Ascending aorta (tissue), 2 donors: Measurements from ENCODE around the gene LIN37. TPM values are rescaled to one million over a fixed set of nuclear protein-coding genes. Genes with fewer than 3 reads are reported as not detected.

Experiments used
- DNase-seq, 2 donors: peaks; one replicate each; pipeline ENCODE4 v3.0.0-alpha.2; 2019; ENCODE audit warnings: low spot score in 2 of 2
- H3K27ac ChIP-seq, 2 donors: fragments of 200-600 bp; sonication (generic); one replicate each; pipeline ENCODE4 v1.5.1; 2016 to 2017; ENCODE audit warnings: mild to moderate bottlenecking in 1 of 2
- H3K27me3 ChIP-seq: fragments of 200-600 bp; sonication (generic); one replicate; pipeline ENCODE4 v1.5.1; 2017
- H3K36me3 ChIP-seq, 2 donors: fragments of 200-600 bp; sonication (generic); one replicate each; pipeline ENCODE4 v1.5.1; 2016
- H3K4me1 ChIP-seq, 2 donors: fragments of 200-600 bp; sonication (generic); one replicate each; pipeline ENCODE4 v1.5.1; 2016 to 2017; ENCODE audit warnings: mild to moderate bottlenecking in 1 of 2
- H3K4me3 ChIP-seq, 2 donors: fragments of 200-600 bp; sonication (generic); one replicate each; pipeline ENCODE4 v1.5.1; 2016 to 2017; ENCODE audit warnings: mild to moderate bottlenecking in 1 of 2
- H3K9me3 ChIP-seq, 2 donors: fragments of 200-600 bp; sonication (generic); one replicate each; pipeline ENCODE4 v1.5.1; 2016
- CTCF ChIP-seq, 3 experiments: fragments of 200-600 bp in 2 of 3; fragments of 450-650 bp in 1 of 3; sonication (generic) in 2 of 3; IDR thresholded peaks; one replicate each; pipeline ENCODE4 v1.5.1; 2016 to 2019; ENCODE audit warnings: antibody characterized with exemption in 3 of 3, mild to moderate bottlenecking in 1 of 3, moderate library complexity in 1 of 3
- intact Hi-C: fragments of 100-400 bp; cut with DNase I; formaldehyde crosslinking; loops from one replicate; pipeline ENCODE4 v1.15.1; 2023
- total RNA-seq: library from RNA; depleted of rRNA; stranded (reverse); fragments of >200 nt; gene quantifications from one replicate; pipeline ENCODE4 v1.1.0, GENCODE V29; 2016

LIN37 gene
- total RNA-seq, 1 donor from 2014 or later, result 29.9 TPM

GRCh38 chr19:35740108-35740422, 8.3 kb upstream of the LIN37 start:
- H3K9me3 ChIP-seq, result no peaks in the 10 kb centered on the region
- peak overlapping the region; percentile 78 for H3K27ac ChIP-seq
- H3K36me3 ChIP-seq, result peaks cover 16 to 34% of the 10 kb centered on the region in 2 donors
- DNase-seq, result no peak
- H3K4me1 ChIP-seq, result peaks cover 10 to 18% of the 10 kb centered on the region in 2 donors
- peak overlapping the region; percentile 56 to 70 for H3K4me3 ChIP-seq
- intact Hi-C loops, result loop anchor here (1.0 to 10.0 kb wide), 9 partner anchors 17 to 595 kb away; partner anchors contain the start of genes ETV2, FXYD7, HSPB6 and OVOL3
- TF ChIP-seq CTCF (IDR thresholded peaks at IDR 0.05), result no peak
- no peaks in the 10 kb centered on the region for H3K27me3 ChIP-seq

- H3K4me1 ChIP-seq, result peaks cover 10 to 18% of the 10 kb centered on the region in 2 donors
- H3K9me3 ChIP-seq, result no peaks in the 10 kb centered on the region
- H3K36me3 ChIP-seq, result peaks cover 12 to 28% of the 10 kb centered on the region in 2 donors
- intact Hi-C loops, result loop anchor here (1.0 to 10.0 kb wide), 9 partner anchors 16 to 596 kb away; partner anchors contain the start of genes ETV2, FXYD7, HSPB6 and OVOL3
- no peaks in the 10 kb centered on the region for H3K27me3 ChIP-seq
- TF ChIP-seq CTCF (IDR thresholded peaks at IDR 0.05), result peak; percentile 12 to 22 (median 18)
- H3K4me3 ChIP-seq, result peak overlapping the region; percentile 56 to 70
- peak overlapping the region; percentile 81 to 85 for H3K27ac ChIP-seq
- DNase-seq, result peak; percentile 94 to 99
These were observed 7.8 kb upstream of the LIN37 start for GRCh38 chr19:35740423-35741202.

DNA sequence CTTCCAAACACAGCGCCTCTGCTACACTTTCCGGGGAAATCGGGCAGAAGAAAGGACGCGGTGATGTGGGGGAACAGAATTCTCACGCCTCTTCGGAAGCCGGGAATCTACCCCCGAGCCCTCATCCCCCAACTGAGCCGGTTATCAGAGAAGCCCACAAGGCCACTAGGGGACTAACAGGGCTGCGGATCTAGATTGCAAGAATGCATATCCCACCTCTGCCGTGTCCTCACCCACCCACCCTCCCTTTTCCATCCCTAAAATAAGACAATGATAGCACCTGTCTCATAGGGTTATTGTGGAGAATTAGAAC, 7.2 kb upstream of the LIN37 start:
- Histone ChIP-seq H3K27me3 (no peaks in the 10 kb centered on the region), H3K36me3 (peaks cover 12 to 26% of the 10 kb centered on the region in 2 donors), H3K27ac (peak overlapping the region; percentile 81 to 85), H3K4me3 (peak overlapping the region; percentile 56 to 70), H3K9me3 (no peaks in the 10 kb centered on the region), H3K4me1 (peaks cover 10 to 19% of the 10 kb centered on the region in 2 donors)
- TF ChIP-seq CTCF (IDR thresholded peaks at IDR 0.05), result no peak
- intact Hi-C loops, result loop anchor here (2.0 to 10.0 kb wide), 7 partner anchors 16 to 596 kb away; partner anchors contain the start of genes ETV2, FXYD7, HSPB6 and OVOL3
- no peak for DNase-seq

DNA sequence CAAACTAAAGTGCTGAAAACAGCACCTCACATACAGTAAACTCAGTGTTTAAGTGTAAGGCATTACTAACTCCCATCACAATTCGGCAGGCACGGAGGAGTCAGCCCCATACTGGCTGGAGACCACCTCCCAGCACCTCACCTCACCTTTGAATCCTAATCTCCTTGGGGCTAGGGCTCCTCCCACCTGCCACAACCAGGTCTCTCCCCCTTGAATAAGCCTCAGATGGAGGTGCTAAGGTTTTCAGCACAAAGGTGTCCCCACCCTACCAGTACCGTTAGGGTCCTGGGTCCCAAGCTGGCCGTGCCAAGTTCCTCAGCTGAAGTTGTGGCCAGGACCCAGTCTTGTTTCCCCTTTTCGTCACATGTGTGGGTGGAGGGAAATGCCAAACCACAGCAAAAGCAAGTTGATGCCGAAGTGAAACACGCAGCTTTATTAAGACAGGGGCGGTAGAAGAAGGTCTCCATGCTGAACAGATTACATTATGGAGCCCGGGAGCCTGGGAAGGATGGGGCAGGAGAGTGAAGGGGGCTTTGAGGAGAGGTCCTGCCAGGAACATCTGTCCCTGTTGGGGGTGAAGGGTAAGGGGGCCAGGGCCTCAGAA, 6.2 kb upstream of the LIN37 start, which contains the start of gene IGFLR1:
IGFLR1 (minus strand) TSS at position 332 of the 604 bp plus-strand sequence. CDS start 1,272 bp downstream, outside the sequence.
- DNase-seq, result no peak
- Histone ChIP-seq H3K4me1 (peaks cover 10 to 25% of the 10 kb centered on the region in 2 donors), H3K9me3 (no peaks in the 10 kb centered on the region), H3K36me3 (peaks cover 6 to 16% of the 10 kb centered on the region in 2 donors), H3K27ac (peak within 1 kb of the TSS; percentile 81 to 85), H3K27me3 (no peaks in the 10 kb centered on the region), H3K4me3 (peak within 1 kb of the TSS; percentile 56 to 70)
- intact Hi-C loops, result loop anchor here (5.0 to 10.0 kb wide), 5 partner anchors 100 to 597 kb away; partner anchors contain the start of genes ETV2, FXYD7, OVOL3 and POLR2I
- no peak for TF ChIP-seq CTCF (IDR thresholded peaks at IDR 0.05)

- intact Hi-C loops, result loop anchor here (1.0 to 10.0 kb wide), 8 partner anchors 27 to 599 kb away; partner anchors contain the start of genes ARHGAP33, ETV2, FXYD7 and OVOL3
These were observed 4.5 kb upstream of the LIN37 start for GRCh38 chr19:35743640-35744429.

More at GRCh38 chr19:35743640-35744429, 4.5 kb upstream of the LIN37 start:
- no peak for DNase-seq
- H3K27me3 ChIP-seq, result no peaks in the 10 kb centered on the region
- peaks cover 10 to 29% of the 10 kb centered on the region in 2 donors for H3K4me1 ChIP-seq
- TF ChIP-seq CTCF (IDR thresholded peaks at IDR 0.05), result no peak
- peak overlapping the region in 1 of 2 donors; percentile 74 for H3K4me3 ChIP-seq
- H3K27ac ChIP-seq, result peak overlapping the region; percentile 99 to 100
- H3K9me3 ChIP-seq, result no peaks in the 10 kb centered on the region
- H3K36me3 ChIP-seq, result no peaks in the 10 kb centered on the region
